H7 (cell line): ENCODE results near the gene PROCR. TPM values are rescaled to one million over a fixed set of nuclear protein-coding genes. Genes with fewer than 3 reads are reported as not detected.
"Not testable (repeated sequence)": the region's sequence is repeated elsewhere in the genome, so short reads cannot be mapped to it uniquely, and the experiment has no call there.

Experiments
- DNase-seq: peaks from one replicate; pipeline ENCODE4 v3.0.0; 2012
- H3K27me3 ChIP-seq: 2 replicates; pipeline ENCODE4 v1.6.0; 2011; ENCODE audit warnings: mild to moderate bottlenecking, low read length; ENCODE audit not compliant: control insufficient read depth, insufficient read depth
- H3K36me3 ChIP-seq: replicated peaks from 2 replicates; pipeline ENCODE4 v1.5.1; 2011; ENCODE audit warnings: low read length; ENCODE audit not compliant: control insufficient read depth, insufficient read depth
- H3K4me3 ChIP-seq: 2 replicates; pipeline ENCODE4 v1.5.1; 2011; ENCODE audit warnings: low read depth, mild to moderate bottlenecking, control low read depth, low read length, moderate library complexity; ENCODE audit not compliant: insufficient read depth
- total RNA-seq: library from RNA; depleted of rRNA; stranded (reverse); fragments of >200 nt; shearing (Covaris generic); gene quantifications from 2 replicates; pipeline ENCODE4 v1.2.3, GENCODE V29; 2014

Gene PROCR
- total RNA-seq, 1 experiment from 2014 or later: 64.9 TPM

GRCh38 chr20:35174458-35175216 lies 2.8 kb downstream of the PROCR start:
- peak overlapping the region; percentile 50 for H3K4me3 ChIP-seq
- H3K36me3 ChIP-seq: peaks cover 3% of the 10 kb centered on the region
- no peaks in the 10 kb centered on the region for H3K27me3 ChIP-seq
- peak; percentile 98 for DNase-seq

GRCh38 chr20:35176132-35176531 lies 4.3 kb downstream of the PROCR start:
- DNase-seq: no peak
- H3K27me3 ChIP-seq: no peaks in the 10 kb centered on the region
- no peak overlapping the region for H3K4me3 ChIP-seq
- peaks cover 3% of the 10 kb centered on the region for H3K36me3 ChIP-seq

- Histone ChIP-seq H3K4me3 (no peak overlapping the region), H3K36me3 (peaks cover 3% of the 10 kb centered on the region), H3K27me3 (no peaks in the 10 kb centered on the region)
- DNase-seq: no peak
Measured at GRCh38 chr20:35179292-35180212, 7.7 kb downstream of the PROCR start.

GRCh38 chr20:35180266-35180665 lies 8.4 kb downstream of the PROCR start:
- no peaks in the 10 kb centered on the region for H3K27me3 ChIP-seq
- H3K4me3 ChIP-seq: no peak overlapping the region
- no peak for DNase-seq
- peaks cover 3% of the 10 kb centered on the region for H3K36me3 ChIP-seq

GRCh38 chr20:35181731-35182130 lies 9.9 kb downstream of the PROCR start:
- no peaks in the 10 kb centered on the region for H3K27me3 ChIP-seq
- H3K36me3 ChIP-seq: peaks cover 1% of the 10 kb centered on the region
- no peak for DNase-seq
- H3K4me3 ChIP-seq: no peak overlapping the region

- H3K27me3 ChIP-seq, DNase-seq, H3K36me3 ChIP-seq, H3K4me3 ChIP-seq: not testable (repeated sequence)
Measured at GRCh38 chr20:35186691-35187289, 14.9 kb downstream of the PROCR start.

GRCh38 chr20:35187584-35188190 lies 15.8 kb downstream of the PROCR start:
- H3K4me3 ChIP-seq: no peak overlapping the region
- no peaks in the 10 kb centered on the region for H3K36me3 ChIP-seq
- DNase-seq: no peak
- H3K27me3 ChIP-seq: no peaks in the 10 kb centered on the region

GRCh38 chr20:35189223-35189622 lies 17.4 kb downstream of the PROCR start:
- DNase-seq: not testable (repeated sequence)

GRCh38 chr20:35190556-35190955 lies 18.7 kb downstream of the PROCR start:
- H3K27me3 ChIP-seq: no peaks in the 10 kb centered on the region
- no peaks in the 10 kb centered on the region for H3K36me3 ChIP-seq
- no peak overlapping the region for H3K4me3 ChIP-seq
- DNase-seq: no peak

More at GRCh38 chr20:35189223-35189622, 17.4 kb downstream of the PROCR start:
- H3K27me3 ChIP-seq, H3K36me3 ChIP-seq, H3K4me3 ChIP-seq: not testable (repeated sequence)

- Histone ChIP-seq H3K4me3 (no peak overlapping the region), H3K36me3 (no peaks in the 10 kb centered on the region)
- DNase-seq: no peak
Measured at GRCh38 chr20:35191419-35192117, 19.7 kb downstream of the PROCR start.

GRCh38 chr20:35192118-35192872 lies 20.4 kb downstream of the PROCR start:
- Histone ChIP-seq H3K36me3 (no peaks in the 10 kb centered on the region), H3K27me3 (no peaks in the 10 kb centered on the region), H3K4me3 (no peak overlapping the region)
- DNase-seq: no peak

More at GRCh38 chr20:35191419-35192117, 19.7 kb downstream of the PROCR start:
- no peaks in the 10 kb centered on the region for H3K27me3 ChIP-seq

GRCh38 chr20:35193031-35193791 lies 21.3 kb downstream of the PROCR start:
- not testable (repeated sequence) for H3K36me3 ChIP-seq, H3K4me3 ChIP-seq, DNase-seq, H3K27me3 ChIP-seq

- Histone ChIP-seq H3K4me3 (no peak overlapping the region), H3K36me3 (no peaks in the 10 kb centered on the region), H3K27me3 (no peaks in the 10 kb centered on the region)
- DNase-seq: no peak
Measured at GRCh38 chr20:35196313-35196712, 24.4 kb downstream of the PROCR start.
